CD14-positive monocyte (primary cell): ENCODE measurements around the gene CNOT4. TPM values are rescaled to one million over a fixed set of nuclear protein-coding genes. Genes with fewer than 3 reads are reported as not detected.
A peak's percentile ranks its signal among the peaks of the same experiment; 100 is the strongest.

ENCODE experiments used
- DNase-seq, 3 donors: peaks; one replicate each; pipeline ENCODE4 v3.0.0-alpha.2; 2011 to 2022
- H2AFZ ChIP-seq: 2 replicates; pipeline ENCODE4 v1.6.0; 2012; ENCODE audit warnings: mild to moderate bottlenecking, low read depth, low read length, inconsistent platforms; ENCODE audit not compliant: insufficient read depth, poor library complexity, severe bottlenecking
- H3K27ac ChIP-seq, 2 donors: 1 replicate in 1 of 2; 2 replicates in 1 of 2; pipeline ENCODE4 v1.5.1; 2012 to 2013; ENCODE audit warnings: low read length in 2 of 2, control low read depth in 1 of 2, inconsistent platforms in 1 of 2, low read depth in 1 of 2, mild to moderate bottlenecking in 1 of 2
- H3K27me3 ChIP-seq, 2 donors: one replicate each; pipeline versions ENCODE4 v1.6.0 to v1.6.1; 2011 to 2013; ENCODE audit warnings: low read length in 2 of 2; ENCODE audit not compliant: control insufficient read depth in 2 of 2, insufficient read depth in 2 of 2
- H3K36me3 ChIP-seq, 2 donors: replicated peaks in 1 of 2; 1 replicate in 1 of 2; 2 replicates in 1 of 2; pipeline versions ENCODE4 v1.5.1 to v1.6.1; 2012 to 2013; ENCODE audit warnings: low read length in 2 of 2, control low read depth in 1 of 2, inconsistent platforms in 1 of 2, mild to moderate bottlenecking in 1 of 2; ENCODE audit not compliant: insufficient read depth in 2 of 2, control insufficient read depth in 1 of 2
- H3K4me1 ChIP-seq, 2 donors: 1 replicate in 1 of 2; 2 replicates in 1 of 2; pipeline versions ENCODE4 v1.5.1 to v1.6.1; 2012 to 2013; ENCODE audit warnings: low read length in 2 of 2, control low read depth in 1 of 2, inconsistent platforms in 1 of 2, mild to moderate bottlenecking in 1 of 2, moderate library complexity in 1 of 2; ENCODE audit not compliant: insufficient read depth in 2 of 2, control insufficient read depth in 1 of 2
- H3K4me2 ChIP-seq: replicated peaks from 2 replicates; pipeline ENCODE3; 2012; ENCODE audit warnings: low read length, moderate library complexity, mild to moderate bottlenecking; ENCODE audit not compliant: poor library complexity, severe bottlenecking; ENCODE audit errors: extremely low read depth
- H3K4me3 ChIP-seq, 3 experiments: fragments of 200-600 bp in 1 of 3; sonication (generic) in 1 of 3; replicated peaks in 1 of 3; 1 replicate in 2 of 3; 2 replicates in 1 of 3; pipeline ENCODE4 v1.5.1; 2011 to 2013; ENCODE audit warnings: low read length in 3 of 3, mild to moderate bottlenecking in 3 of 3, control low read depth in 2 of 3, low read depth in 2 of 3, inconsistent platforms in 1 of 3, moderate library complexity in 1 of 3
- H3K79me2 ChIP-seq: 2 replicates; pipeline ENCODE4 v1.6.0; 2012; ENCODE audit warnings: mild to moderate bottlenecking, control low read depth, inconsistent platforms, low read length, moderate library complexity; ENCODE audit not compliant: insufficient read depth
- H3K9ac ChIP-seq: 2 replicates; pipeline ENCODE4 v1.6.0; 2017; ENCODE audit warnings: low read length, mild to moderate bottlenecking; ENCODE audit not compliant: insufficient read depth, poor library complexity, severe bottlenecking
- H3K9me3 ChIP-seq, 2 donors: replicated peaks in 1 of 2; 1 replicate in 1 of 2; 2 replicates in 1 of 2; pipeline versions ENCODE4 v1.5.1 to v1.6.1; 2012 to 2013; ENCODE audit warnings: low read length in 2 of 2, control low read depth in 1 of 2; ENCODE audit not compliant: control insufficient read depth in 1 of 2, insufficient read depth in 1 of 2
- H4K20me1 ChIP-seq: 2 replicates; pipeline ENCODE4 v1.6.0; 2012; ENCODE audit warnings: mild to moderate bottlenecking, low read length, control low read depth, moderate library complexity; ENCODE audit not compliant: insufficient read depth
- H3K27ac Mint-ChIP-seq, 7 donors: one replicate each; pipeline ENCODE4 v1.8.0; 2020; ENCODE audit warnings: mild to moderate bottlenecking in 7 of 7, mixed read lengths in 7 of 7, moderate library complexity in 6 of 7, inconsistent platforms in 2 of 7
- H3K27me3 Mint-ChIP-seq, 3 donors: one replicate each; pipeline ENCODE4 v1.8.0; 2021 to 2022; ENCODE audit warnings: low read depth in 3 of 3, mild to moderate bottlenecking in 3 of 3, mixed read lengths in 3 of 3, moderate library complexity in 3 of 3, inconsistent platforms in 1 of 3
- H3K36me3 Mint-ChIP-seq, 2 donors: one replicate each; pipeline ENCODE4 v1.8.0; 2020; ENCODE audit warnings: mixed read lengths in 2 of 2, inconsistent platforms in 1 of 2, mild to moderate bottlenecking in 1 of 2
- H3K4me1 Mint-ChIP-seq: one replicate; pipeline ENCODE4 v1.8.0; 2020; ENCODE audit warnings: mild to moderate bottlenecking, mixed read lengths
- H3K4me3 Mint-ChIP-seq, 2 donors: one replicate each; pipeline ENCODE4 v1.8.0; 2020; ENCODE audit warnings: mild to moderate bottlenecking in 2 of 2, mixed read lengths in 2 of 2, moderate library complexity in 1 of 2
- H3K9me3 Mint-ChIP-seq, 7 donors: one replicate each; pipeline ENCODE4 v1.8.0; 2020 to 2022; ENCODE audit warnings: mixed read lengths in 7 of 7, mild to moderate bottlenecking in 6 of 7, moderate library complexity in 6 of 7, inconsistent platforms in 2 of 7
- CTCF ChIP-seq: fragments of 200-600 bp; IDR thresholded peaks from one replicate; pipeline ENCODE4 v1.8.0; 2022; ENCODE audit warnings: antibody characterized with exemption, mild to moderate bottlenecking
- WGBS: methylation state at CpG from one replicate; pipeline ENCODE4 v1.1.5; 2013; ENCODE audit warnings: missing lambda C conversion rate; ENCODE audit not compliant: insufficient coverage; 5-methylcytosine and 5-hydroxymethylcytosine counted together
- intact Hi-C, 2 donors: fragments of 100-400 bp; cut with micrococcal nuclease; formaldehyde crosslinking; loops; one replicate each; pipeline versions ENCODE4 v1.15.0 to v1.15.1; 2023
- polyA plus RNA-seq, 3 donors: library from polyadenylated mRNA; depleted of rRNA in 1 of 3; unstranded in 2 of 3; stranded (reverse) in 1 of 3; fragments of 300-500 nt in 2 of 3; fragments of >200 nt in 1 of 3; fragmentation: Illumina TruSeq in 2 of 3; gene quantifications; 1 replicate in 2 of 3; 2 replicates in 1 of 3; pipeline ENCODE4 v1.2.3, GENCODE V29; 2012 to 2021

The CNOT4 gene
- polyA plus RNA-seq, 3 donors, result 4.3 to 7.9 (median 6.3) TPM

- peaks cover 13 to 25% of the 10 kb centered on the region in 2 donors for H3K36me3 Mint-ChIP-seq
- no peaks in the 10 kb centered on the region for H3K9me3 ChIP-seq
Observed at GRCh38 chr7:135375908-135376699, 133.8 kb downstream of the CNOT4 start.

GRCh38 chr7:135374736-135375135 lies 135.2 kb downstream of the CNOT4 start:
- Histone ChIP-seq H4K20me1 (no peaks in the 10 kb centered on the region), H3K27ac (no peak overlapping the region), H3K27me3 (no peaks in the 10 kb centered on the region), H3K4me1 (no peaks in the 10 kb centered on the region), H3K36me3 (peaks cover 0 to 13% of the 10 kb centered on the region in 2 donors), H3K9me3 (no peaks in the 10 kb centered on the region), H3K4me2 (no peak overlapping the region), H3K9ac (no peak overlapping the region), H3K4me3 (no peak overlapping the region), H3K79me2 (no peaks in the 10 kb centered on the region), H2AFZ (no peak overlapping the region)
- no peak for TF ChIP-seq CTCF
- peaks cover 14 to 27% of the 10 kb centered on the region in 2 donors for H3K36me3 Mint-ChIP-seq
- intact Hi-C loops, result no loop called here
- no peaks in the 10 kb centered on the region for H3K9me3 Mint-ChIP-seq
- no peak overlapping the region for H3K4me3 Mint-ChIP-seq
- DNase-seq, result no peak
- WGBS, result no CpG with 5 or more reads among the region's 3 CpGs
- H3K27ac Mint-ChIP-seq, result no peak overlapping the region
- no peaks in the 10 kb centered on the region for H3K4me1 Mint-ChIP-seq
- no peaks in the 10 kb centered on the region for H3K27me3 Mint-ChIP-seq

More at GRCh38 chr7:135375908-135376699, 133.8 kb downstream of the CNOT4 start:
- H4K20me1 ChIP-seq, result no peaks in the 10 kb centered on the region
- peaks cover 0 to 7% of the 10 kb centered on the region in 2 donors for H3K36me3 ChIP-seq
- Mint-ChIP-seq H3K27ac (peak overlapping the region in 1 of 7 donors; percentile 9), H3K4me1 (no peaks in the 10 kb centered on the region), H3K9me3 (no peaks in the 10 kb centered on the region), H3K4me3 (no peak overlapping the region), H3K27me3 (no peaks in the 10 kb centered on the region)
- no peak overlapping the region for H3K27ac ChIP-seq
- H3K4me2 ChIP-seq, result no peak overlapping the region
- H3K9ac ChIP-seq, result no peak overlapping the region
- no peaks in the 10 kb centered on the region for H3K4me1 ChIP-seq
- no peak overlapping the region for H3K4me3 ChIP-seq
- no peak overlapping the region for H2AFZ ChIP-seq
- 100% methylated on average over 1 of the region's 5 CpGs for WGBS
- intact Hi-C loops, result no loop called here
- no peak for TF ChIP-seq CTCF
- H3K79me2 ChIP-seq, result no peaks in the 10 kb centered on the region
- no peak for DNase-seq
- no peaks in the 10 kb centered on the region for H3K27me3 ChIP-seq
